OCI-LY7 (cell line): ENCODE results near the gene P3H2. TPM values are rescaled to one million over a fixed set of nuclear protein-coding genes. Genes with fewer than 3 reads are reported as not detected.

ENCODE experiments used
- BruUV-seq: library from RNA; stranded (reverse); fragments of 400-500 nt; replicated peaks from 2 replicates; lab custom pipeline; 2021; lab: Mats Ljungman, UMichigan
- CTCF ChIA-PET: fragments of 300-600 bp; sonication (Branson Sonifier 250); formaldehyde crosslinking; loops from one replicate; lab custom pipeline; 2022; ENCODE audit warnings: antibody characterized with exemption; ENCODE audit not compliant: unreplicated experiment; lab: Charles Lee
- POLR2A ChIA-PET: fragments of 300-600 bp; sonication (Branson Sonifier 250); formaldehyde crosslinking; loops from one replicate; lab custom pipeline; 2022; ENCODE audit warnings: antibody characterized with exemption; lab: Charles Lee
- DNase-seq: peaks from one replicate; pipeline ENCODE4 v3.0.0-alpha.2; 2015; ENCODE audit warnings: low spot score
- H2AFZ ChIP-seq: fragments of 200-600 bp; sonication (generic), shearing (Covaris generic); 2 replicates; pipeline ENCODE4 v1.6.1; 2014; ENCODE audit warnings: mild to moderate bottlenecking, antibody characterized with exemption, low read length, moderate library complexity
- H3K27ac ChIP-seq: fragments of 200-600 bp; sonication (generic); 2 replicates; pipeline ENCODE4 v1.5.1; 2014; ENCODE audit warnings: mixed run types, low read depth, mild to moderate bottlenecking, moderate library complexity, low read length, inconsistent platforms; ENCODE audit not compliant: poor library complexity, severe bottlenecking
- H3K36me3 ChIP-seq: fragments of 200-600 bp; sonication (generic); 2 replicates; pipeline ENCODE4 v1.6.1; 2014; ENCODE audit warnings: mild to moderate bottlenecking, antibody characterized with exemption, low read length, moderate library complexity, mixed read lengths; ENCODE audit not compliant: insufficient read depth
- H3K4me1 ChIP-seq: fragments of 200-600 bp; sonication (generic); 2 replicates; pipeline ENCODE4 v1.5.1; 2014; ENCODE audit warnings: mild to moderate bottlenecking, low read length; ENCODE audit not compliant: insufficient read depth, poor library complexity, severe bottlenecking
- H3K4me2 ChIP-seq: fragments of 200-600 bp; sonication (generic); 2 replicates; pipeline ENCODE4 v1.6.1; 2014; ENCODE audit warnings: mild to moderate bottlenecking, low read length
- H3K4me3 ChIP-seq: fragments of 200-600 bp; sonication (generic); 2 replicates; pipeline ENCODE4 v1.5.1; 2014; ENCODE audit warnings: mild to moderate bottlenecking, low read depth, low read length; ENCODE audit not compliant: poor library complexity, severe bottlenecking
- H3K79me2 ChIP-seq: fragments of 200-600 bp; sonication (generic); 2 replicates; pipeline ENCODE4 v1.6.1; 2016; ENCODE audit warnings: low read depth, mild to moderate bottlenecking, low read length, moderate library complexity, mixed read lengths; ENCODE audit not compliant: insufficient read depth
- H3K9me2 ChIP-seq: fragments of 200-600 bp; sonication (generic); 2 replicates; pipeline ENCODE4 v1.6.1; 2016; ENCODE audit warnings: mild to moderate bottlenecking, low read length, mixed read lengths; ENCODE audit not compliant: insufficient read depth
- H3K9me3 ChIP-seq: fragments of 200-600 bp; sonication (generic); 2 replicates; pipeline ENCODE4 v1.6.1; 2014; ENCODE audit warnings: mild to moderate bottlenecking, mixed run types, low read length, mixed read lengths
- H4K20me1 ChIP-seq: fragments of 200-600 bp; sonication (generic); 2 replicates; pipeline ENCODE4 v1.6.1; 2014; ENCODE audit warnings: mild to moderate bottlenecking, antibody characterized with exemption, low read length, moderate library complexity, mixed read lengths; ENCODE audit not compliant: insufficient read depth
- EZH2phosphoT487 ChIP-seq: fragments of 200-600 bp; sonication (generic); IDR thresholded peaks from 2 replicates; pipeline ENCODE4 v1.6.1; 2018; ENCODE audit warnings: low read depth, borderline replicate concordance, mild to moderate bottlenecking, mixed run types, antibody characterized with exemption, low read length, moderate library complexity, mixed read lengths
- intact Hi-C: fragments of 100-400 bp; cut with micrococcal nuclease; formaldehyde crosslinking; loops from one replicate; pipeline ENCODE4 v1.10.0; 2022; ENCODE audit not compliant: unreplicated experiment
- total RNA-seq, 2 experiments: library from RNA; depleted of rRNA in 1 of 2; stranded (reverse); fragments of >200 nt in 1 of 2; shearing (Covaris generic) in 1 of 2; gene quantifications; 2 replicates each; pipeline ENCODE4 v1.2.3, GENCODE V29; 2014 to 2022
- TF ChIP-seq, protein P1 (sequence below): fragments of 200-600 bp; sonication (generic); conservative IDR thresholded peaks from 2 replicates; pipeline ENCODE4 v1.5.1; 2014; ENCODE audit warnings: mild to moderate bottlenecking, antibody characterized with exemption, low read length, moderate library complexity, mixed read lengths

P3H2 gene
- total RNA-seq, 2 experiments from 2014 or later, result not detected

DNA sequence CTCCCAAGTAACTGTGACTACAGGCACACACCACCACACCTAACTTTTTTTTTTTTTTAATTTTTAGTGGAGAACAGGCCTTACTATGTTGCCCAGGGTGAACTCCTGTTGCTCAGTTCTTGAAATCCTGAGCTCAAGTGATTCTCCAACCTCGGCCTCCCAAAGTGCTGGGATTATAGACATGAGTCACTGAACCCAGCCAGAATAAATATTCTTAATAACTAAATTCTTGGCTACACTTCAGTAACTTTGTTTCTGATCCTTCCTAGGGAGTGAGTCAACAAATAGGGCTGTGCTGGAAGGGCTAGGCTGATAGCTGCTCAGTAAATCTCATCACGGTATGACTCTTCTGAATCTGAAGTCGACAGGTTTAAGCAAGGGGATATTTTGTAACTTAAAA, 56.6 kb downstream of the P3H2 start:
- no peaks in the 10 kb centered on the region for H3K9me2 ChIP-seq
- H2AFZ ChIP-seq, result no peak overlapping the region
- no TSS peak for BruUV-seq
- intact Hi-C loops, result no loop called here
- no peaks in the 10 kb centered on the region for H3K36me3 ChIP-seq
- no peaks in the 10 kb centered on the region for H3K79me2 ChIP-seq
- no peak for DNase-seq
- no peak overlapping the region for H3K4me2 ChIP-seq
- TF ChIP-seq, protein P1, sequence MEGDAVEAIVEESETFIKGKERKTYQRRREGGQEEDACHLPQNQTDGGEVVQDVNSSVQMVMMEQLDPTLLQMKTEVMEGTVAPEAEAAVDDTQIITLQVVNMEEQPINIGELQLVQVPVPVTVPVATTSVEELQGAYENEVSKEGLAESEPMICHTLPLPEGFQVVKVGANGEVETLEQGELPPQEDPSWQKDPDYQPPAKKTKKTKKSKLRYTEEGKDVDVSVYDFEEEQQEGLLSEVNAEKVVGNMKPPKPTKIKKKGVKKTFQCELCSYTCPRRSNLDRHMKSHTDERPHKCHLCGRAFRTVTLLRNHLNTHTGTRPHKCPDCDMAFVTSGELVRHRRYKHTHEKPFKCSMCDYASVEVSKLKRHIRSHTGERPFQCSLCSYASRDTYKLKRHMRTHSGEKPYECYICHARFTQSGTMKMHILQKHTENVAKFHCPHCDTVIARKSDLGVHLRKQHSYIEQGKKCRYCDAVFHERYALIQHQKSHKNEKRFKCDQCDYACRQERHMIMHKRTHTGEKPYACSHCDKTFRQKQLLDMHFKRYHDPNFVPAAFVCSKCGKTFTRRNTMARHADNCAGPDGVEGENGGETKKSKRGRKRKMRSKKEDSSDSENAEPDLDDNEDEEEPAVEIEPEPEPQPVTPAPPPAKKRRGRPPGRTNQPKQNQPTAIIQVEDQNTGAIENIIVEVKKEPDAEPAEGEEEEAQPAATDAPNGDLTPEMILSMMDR, result no peak
- ChIA-PET CTCF (no interaction called here), POLR2A (no interaction called here)
- no peaks in the 10 kb centered on the region for H4K20me1 ChIP-seq
- no peaks in the 10 kb centered on the region for H3K4me1 ChIP-seq
- no peak overlapping the region for H3K4me3 ChIP-seq
- H3K9me3 ChIP-seq, result no peaks in the 10 kb centered on the region
- H3K27ac ChIP-seq, result no peak overlapping the region

DNA sequence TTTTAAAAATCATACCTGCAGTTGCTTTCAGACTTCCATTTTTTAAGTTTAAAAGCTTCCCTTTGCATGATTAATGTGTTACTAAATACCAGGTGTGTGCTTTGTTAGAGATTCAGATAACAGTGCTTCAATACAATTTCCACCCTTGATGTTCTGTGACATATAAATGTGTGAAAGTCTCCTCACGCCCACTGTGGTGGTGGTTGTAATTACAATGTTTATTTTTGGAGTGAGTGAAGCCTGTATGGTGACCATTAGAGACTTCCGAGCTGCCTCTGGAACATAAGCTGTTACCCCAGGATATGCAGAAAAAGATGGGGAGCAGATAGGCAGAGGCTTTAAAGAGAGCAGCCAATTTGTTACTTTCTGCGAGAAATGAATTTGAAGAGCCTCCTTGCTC, 57.2 kb downstream of the P3H2 start:
- H3K79me2 ChIP-seq, result no peaks in the 10 kb centered on the region
- H4K20me1 ChIP-seq, result no peaks in the 10 kb centered on the region
- BruUV-seq, result no TSS peak
- no peak overlapping the region for H3K27ac ChIP-seq
- H3K4me1 ChIP-seq, result no peaks in the 10 kb centered on the region
- no peaks in the 10 kb centered on the region for H3K9me3 ChIP-seq
- CTCF ChIA-PET, result no interaction called here
- no peaks in the 10 kb centered on the region for H3K36me3 ChIP-seq
- POLR2A ChIA-PET, result interaction anchor here (0.5 to 0.6 kb wide), 2 partner anchors 27 to 563 kb away, joined by 4 to 5 read pairs; no protein-coding TSS in a partner anchor
- no peak for DNase-seq
- no peak overlapping the region for H2AFZ ChIP-seq
- H3K9me2 ChIP-seq, result no peaks in the 10 kb centered on the region
- TF ChIP-seq EZH2phosphoT487, result no peak
- TF ChIP-seq, protein P1, result no peak
- no peak overlapping the region for H3K4me2 ChIP-seq
- no peak overlapping the region for H3K4me3 ChIP-seq
- intact Hi-C loops, result no loop called here

DNA sequence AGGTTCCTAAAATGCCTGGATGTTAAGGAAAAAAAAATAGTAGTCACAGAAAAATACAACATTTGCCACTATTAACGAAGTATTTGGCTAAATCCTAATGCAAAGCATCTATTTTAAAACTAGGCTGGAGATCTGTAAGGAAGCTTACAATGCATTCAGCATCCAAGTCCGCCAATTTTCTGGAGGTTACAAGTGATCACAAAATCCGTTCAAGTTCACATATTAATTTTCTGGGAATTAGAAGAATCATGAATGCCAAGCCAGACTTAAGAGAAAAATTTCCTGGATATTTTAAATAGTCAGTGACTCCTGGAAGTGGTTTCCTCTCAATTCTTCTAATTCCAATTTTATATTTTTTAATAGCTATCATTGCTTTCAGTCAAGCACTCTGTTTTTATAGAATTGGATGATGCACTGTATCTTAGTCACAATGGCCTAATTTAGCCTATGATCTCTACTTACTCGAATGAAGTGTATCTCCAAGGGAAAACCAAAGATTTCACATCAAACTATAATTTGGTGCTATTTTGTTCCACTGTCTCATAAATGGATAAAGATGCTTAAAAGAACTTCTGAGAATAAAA, 60.4 kb downstream of the P3H2 start:
- ChIA-PET POLR2A (interaction anchor here (0.6 to 1.2 kb wide), 3 partner anchors 155 to 455 kb away, joined by 3 to 5 read pairs (median 3); no protein-coding TSS in a partner anchor), CTCF (no interaction called here)
- Histone ChIP-seq H3K4me2 (no peak overlapping the region), H3K36me3 (no peaks in the 10 kb centered on the region), H3K9me3 (no peaks in the 10 kb centered on the region), H3K4me1 (no peaks in the 10 kb centered on the region), H4K20me1 (no peaks in the 10 kb centered on the region), H3K79me2 (no peaks in the 10 kb centered on the region), H3K4me3 (no peak overlapping the region), H3K27ac (no peak overlapping the region), H3K9me2 (no peaks in the 10 kb centered on the region), H2AFZ (no peak overlapping the region)
- DNase-seq, result no peak
- TF ChIP-seq EZH2phosphoT487, result no peak
- TF ChIP-seq, protein P1, result no peak
- no TSS peak for BruUV-seq
- intact Hi-C loops, result no loop called here
